IMR-90 (cell line): ENCODE data around the gene MYH7B. TPM values are rescaled to one million over a fixed set of nuclear protein-coding genes. Genes with fewer than 3 reads are reported as not detected.

Experiments
- ATAC-seq: fragments of 200-7000 bp; cut with Tn5 transposase; 2 replicates; pipeline ENCODE4 v1.9.1; 2020; ENCODE audit warnings: low read depth, mild to moderate bottlenecking, moderate library complexity
- BruUV-seq: library from RNA; stranded (reverse); fragments of 400-500 nt; replicated peaks from 2 replicates; lab custom pipeline; 2021; lab: Mats Ljungman, UMichigan
- CTCF ChIA-PET: fragments of 300-600 bp; formaldehyde crosslinking; extraction: SDS; loops from one replicate; lab custom pipeline; 2021; ENCODE audit warnings: antibody characterized with exemption; lab: Yijun Ruan, JAX
- POLR2A ChIA-PET: fragments of 300-600 bp; sonication (Branson Sonifier 250); formaldehyde crosslinking; loops from one replicate; lab custom pipeline; 2022; ENCODE audit warnings: antibody characterized with exemption; ENCODE audit not compliant: unreplicated experiment; lab: Charles Lee
- DNase-seq: peaks from one replicate; pipeline ENCODE4 v3.0.0; 2013
- H2AFZ ChIP-seq: replicated peaks from 2 replicates; pipeline ENCODE3; 2013; ENCODE audit warnings: low read length, mild to moderate bottlenecking; ENCODE audit not compliant: poor library complexity
- H2AK5ac ChIP-seq: 2 replicates; pipeline ENCODE4 v1.6.1; 2013; ENCODE audit warnings: low read depth, low read length, inconsistent platforms
- H2AK9ac ChIP-seq: replicated peaks from 2 replicates; pipeline ENCODE3; 2013; ENCODE audit warnings: mild to moderate bottlenecking, low read depth, low read length, moderate library complexity; ENCODE audit not compliant: poor library complexity
- H2BK120ac ChIP-seq: 2 replicates; pipeline ENCODE4 v1.6.1; 2013; ENCODE audit warnings: low read depth, low read length, inconsistent platforms
- H2BK15ac ChIP-seq: 3 replicates; pipeline ENCODE4 v1.6.1; 2013; ENCODE audit warnings: low read depth, low read length, inconsistent platforms
- H2BK20ac ChIP-seq: 2 replicates; pipeline ENCODE4 v1.6.1; 2013; ENCODE audit warnings: low read depth, mild to moderate bottlenecking, inconsistent platforms, low read length, moderate library complexity
- H2BK5ac ChIP-seq: 2 replicates; pipeline ENCODE4 v1.6.1; 2013; ENCODE audit warnings: mild to moderate bottlenecking, low read depth, low read length, inconsistent platforms; ENCODE audit not compliant: poor library complexity, severe bottlenecking
- H3K14ac ChIP-seq: replicated peaks from 2 replicates; pipeline ENCODE4 v1.6.1; 2013; ENCODE audit warnings: low read depth, low read length, inconsistent platforms
- H3K18ac ChIP-seq: 2 replicates; pipeline ENCODE4 v1.6.1; 2013; ENCODE audit warnings: low read depth, low read length, control low read depth
- H3K23ac ChIP-seq: 2 replicates; pipeline ENCODE4 v1.6.1; 2013; ENCODE audit warnings: low read depth, low read length, inconsistent platforms
- H3K27ac ChIP-seq: 2 replicates; pipeline ENCODE4 v1.5.1; 2013; ENCODE audit warnings: mild to moderate bottlenecking, control low read depth, low read length; ENCODE audit not compliant: insufficient read depth
- H3K27me3 ChIP-seq: 2 replicates; pipeline ENCODE4 v1.6.1; 2013; ENCODE audit warnings: low read length; ENCODE audit not compliant: control insufficient read depth, insufficient read depth
- H3K36me3 ChIP-seq: 2 replicates; pipeline ENCODE4 v1.6.1; 2013; ENCODE audit warnings: low read length, mixed read lengths; ENCODE audit not compliant: control insufficient read depth, insufficient read depth
- H3K4ac ChIP-seq: 2 replicates; pipeline ENCODE4 v1.6.1; 2013; ENCODE audit warnings: low read depth, low read length, inconsistent platforms
- H3K4me1 ChIP-seq: 2 replicates; pipeline ENCODE4 v1.6.1; 2013; ENCODE audit warnings: low read length, mixed read lengths; ENCODE audit not compliant: control insufficient read depth, insufficient read depth
- H3K4me2 ChIP-seq: 2 replicates; pipeline ENCODE4 v1.6.1; 2013; ENCODE audit warnings: low read depth, mild to moderate bottlenecking, control low read depth, low read length, moderate library complexity
- H3K4me3 ChIP-seq: 2 replicates; pipeline ENCODE4 v1.5.1; 2013; ENCODE audit warnings: low read depth, mild to moderate bottlenecking, control low read depth, low read length, moderate library complexity; ENCODE audit not compliant: insufficient read depth
- H3K56ac ChIP-seq: 2 replicates; pipeline ENCODE4 v1.6.1; 2013; ENCODE audit warnings: low read length, inconsistent platforms; ENCODE audit not compliant: insufficient read depth; ENCODE audit errors: extremely low read depth
- H3K79me1 ChIP-seq, 2 experiments: 2 replicates each; pipeline ENCODE4 v1.6.1; 2013; ENCODE audit warnings: low read length in 2 of 2, inconsistent platforms in 1 of 2, low read depth in 1 of 2
- H3K9ac ChIP-seq: 2 replicates; pipeline ENCODE4 v1.6.1; 2013; ENCODE audit warnings: low read depth, low read length, control low read depth
- H3K9me1 ChIP-seq: 2 replicates; pipeline ENCODE4 v1.6.1; 2013; ENCODE audit warnings: low read length, inconsistent platforms; ENCODE audit not compliant: insufficient read depth
- H3K9me3 ChIP-seq: 2 replicates; pipeline ENCODE4 v1.6.1; 2013; ENCODE audit warnings: low read length; ENCODE audit not compliant: control insufficient read depth, insufficient read depth
- H4K20me1 ChIP-seq: 2 replicates; pipeline ENCODE4 v1.6.1; 2013; ENCODE audit warnings: low read length, inconsistent platforms; ENCODE audit not compliant: insufficient read depth
- H4K5ac ChIP-seq: 2 replicates; pipeline ENCODE4 v1.6.1; 2013; ENCODE audit warnings: mild to moderate bottlenecking, low read depth, low read length, control low read depth
- H4K8ac ChIP-seq, 2 experiments: 2 replicates each; pipeline ENCODE4 v1.6.1; 2013; ENCODE audit warnings: low read depth in 2 of 2, low read length in 2 of 2, control low read depth in 1 of 2, inconsistent platforms in 1 of 2
- H4K91ac ChIP-seq: 2 replicates; pipeline ENCODE4 v1.6.1; 2013; ENCODE audit warnings: low read depth, low read length, inconsistent platforms; ENCODE audit not compliant: insufficient read depth
- BHLHE40 ChIP-seq: fragments of 150-350 bp; IDR thresholded peaks from 2 replicates; pipeline ENCODE4 v1.6.1; 2016; ENCODE audit warnings: mild to moderate bottlenecking, low read depth, low read length
- CEBPB ChIP-seq: IDR thresholded peaks from 2 replicates; pipeline ENCODE4 v1.6.1; 2012; ENCODE audit warnings: low read depth, low read length, improper control_type of control experiment
- MAZ ChIP-seq: IDR thresholded peaks from 2 replicates; pipeline ENCODE4 v1.6.1; 2012; ENCODE audit warnings: low read depth, mild to moderate bottlenecking, low read length, improper control_type of control experiment, moderate library complexity, borderline replicate concordance
- MXI1 ChIP-seq: IDR thresholded peaks from 2 replicates; pipeline ENCODE4 v1.6.1; 2012; ENCODE audit warnings: low read depth, mild to moderate bottlenecking, low read length, moderate library complexity, borderline replicate concordance
- RCOR1 ChIP-seq: IDR thresholded peaks from 2 replicates; pipeline ENCODE4 v1.6.1; 2012; ENCODE audit warnings: mild to moderate bottlenecking, low read length, improper control_type of control experiment; ENCODE audit not compliant: insufficient replicate concordance
- RFX5 ChIP-seq: IDR thresholded peaks from 2 replicates; pipeline ENCODE4 v1.8.0; 2012; ENCODE audit warnings: low read depth, mild to moderate bottlenecking, low read length, moderate library complexity
- SMC3 ChIP-seq: fragments of 150-350 bp; IDR thresholded peaks from 2 replicates; pipeline ENCODE4 v1.6.1; 2016; ENCODE audit warnings: low read depth, mild to moderate bottlenecking, antibody characterized with exemption, low read length, moderate library complexity
- WGBS, 2 experiments: methylation state at CpG; one replicate each; pipeline versions ENCODE4 v1.1.5 to v1.1.7; 2013; ENCODE audit warnings: missing lambda C conversion rate in 2 of 2; ENCODE audit not compliant: insufficient read length in 1 of 2; ENCODE audit errors: extremely low coverage in 2 of 2; 5-methylcytosine and 5-hydroxymethylcytosine counted together
- dilution Hi-C: fragments of 300-500 bp; cut with HindIII; formaldehyde crosslinking; loops from one replicate; pipeline ENCODE4 v1.14.3; 2018; ENCODE audit warnings: low sequenced_read_pairs; ENCODE audit not compliant: unreplicated experiment
- in situ Hi-C: fragments of 300-500 bp; cut with MboI; formaldehyde crosslinking; loops from 3 replicates; pipeline ENCODE4 v1.14.3; 2019; ENCODE audit warnings: low sequenced_read_pairs, inconsistent platforms, mixed read lengths
- intact Hi-C: fragments of 100-400 bp; cut with micrococcal nuclease; formaldehyde crosslinking; loops from 2 replicates; pipeline ENCODE4 v1.10.0; 2022
- polyA plus RNA-seq, 3 experiments: library from polyadenylated mRNA; depleted of rRNA; stranded (reverse); fragments of >200 nt; gene quantifications; 2 replicates each; pipeline ENCODE4 v1.2.3, GENCODE V29; 2012; ENCODE audit warnings: low replicate concordance in 1 of 3
- total RNA-seq: library from RNA; depleted of rRNA; stranded (reverse); fragments of >200 nt; gene quantifications from 2 replicates; pipeline ENCODE4 v1.2.3, GENCODE V29; 2012
- TF ChIP-seq, protein P1 (sequence below): conservative IDR thresholded peaks from 2 replicates; pipeline ENCODE4 v1.5.1; 2012; ENCODE audit warnings: mild to moderate bottlenecking, low read depth, low read length, improper control_type of control experiment

Gene MYH7B
- total and polyA plus RNA-seq, 2 of the 4 experiments (the other 2 are of a cell fraction), result 0.09 TPM; not detected in 1

GRCh38 chr20:34942301-34942700 is 13.4 kb upstream of the MYH7B start:
- H3K9me3 ChIP-seq, result no peaks in the 10 kb centered on the region
- no peak overlapping the region for H2AFZ ChIP-seq
- no peak overlapping the region for H2BK120ac ChIP-seq
- H4K91ac ChIP-seq, result no peak overlapping the region
- no peak overlapping the region for H2AK9ac ChIP-seq
- H3K56ac ChIP-seq, result no peak overlapping the region
- H3K79me1 ChIP-seq, result peaks cover 0 to 4% of the 10 kb centered on the region in 2 experiments; a peak in 2 of 4 replicates
- TF ChIP-seq MXI1 (no peak), RCOR1 (no peak), SMC3 (no peak), CEBPB (no peak), RFX5 (no peak), BHLHE40 (no peak), MAZ (no peak)
- TF ChIP-seq, protein P1, sequence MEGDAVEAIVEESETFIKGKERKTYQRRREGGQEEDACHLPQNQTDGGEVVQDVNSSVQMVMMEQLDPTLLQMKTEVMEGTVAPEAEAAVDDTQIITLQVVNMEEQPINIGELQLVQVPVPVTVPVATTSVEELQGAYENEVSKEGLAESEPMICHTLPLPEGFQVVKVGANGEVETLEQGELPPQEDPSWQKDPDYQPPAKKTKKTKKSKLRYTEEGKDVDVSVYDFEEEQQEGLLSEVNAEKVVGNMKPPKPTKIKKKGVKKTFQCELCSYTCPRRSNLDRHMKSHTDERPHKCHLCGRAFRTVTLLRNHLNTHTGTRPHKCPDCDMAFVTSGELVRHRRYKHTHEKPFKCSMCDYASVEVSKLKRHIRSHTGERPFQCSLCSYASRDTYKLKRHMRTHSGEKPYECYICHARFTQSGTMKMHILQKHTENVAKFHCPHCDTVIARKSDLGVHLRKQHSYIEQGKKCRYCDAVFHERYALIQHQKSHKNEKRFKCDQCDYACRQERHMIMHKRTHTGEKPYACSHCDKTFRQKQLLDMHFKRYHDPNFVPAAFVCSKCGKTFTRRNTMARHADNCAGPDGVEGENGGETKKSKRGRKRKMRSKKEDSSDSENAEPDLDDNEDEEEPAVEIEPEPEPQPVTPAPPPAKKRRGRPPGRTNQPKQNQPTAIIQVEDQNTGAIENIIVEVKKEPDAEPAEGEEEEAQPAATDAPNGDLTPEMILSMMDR, result no peak
- H4K20me1 ChIP-seq, result no peaks in the 10 kb centered on the region
- in situ Hi-C loops, result no loop called here
- H3K14ac ChIP-seq, result no peak overlapping the region
- H3K9ac ChIP-seq, result no peak overlapping the region
- no peak overlapping the region for H3K18ac ChIP-seq
- CTCF ChIA-PET, result no interaction called here
- no peaks in the 10 kb centered on the region for H3K27me3 ChIP-seq
- no peak overlapping the region for H3K27ac ChIP-seq
- H3K9me1 ChIP-seq, result peaks cover 8% of the 10 kb centered on the region
- no peak overlapping the region for H2AK5ac ChIP-seq
- no peak overlapping the region for H3K4ac ChIP-seq
- no peak overlapping the region for H3K4me2 ChIP-seq
- no peak overlapping the region for H3K4me3 ChIP-seq
- dilution Hi-C loops, result no loop called here
- H3K4me1 ChIP-seq, result peaks cover 2% of the 10 kb centered on the region; the same call in 1 of the 2 replicates
- no peak overlapping the region for H2BK20ac ChIP-seq
- H4K8ac ChIP-seq, result no peak overlapping the region
- BruUV-seq, result no TSS peak
- no peak overlapping the region for H4K5ac ChIP-seq
- DNase-seq, result no peak
- ATAC-seq, result no peak
- POLR2A ChIA-PET, result no interaction called here
- H3K23ac ChIP-seq, result no peak overlapping the region
- no peak overlapping the region for H2BK5ac ChIP-seq
- 100% methylated on average over 2 of the region's 9 CpGs; no CpG with 5 or more reads in 1 of the 2 experiments for WGBS, 2 experiments
- H2BK15ac ChIP-seq, result no peak overlapping the region
- intact Hi-C loops, result no loop called here
- H3K36me3 ChIP-seq, result peaks cover 35% of the 10 kb centered on the region
